Measurements from ENCODE around the gene AOPEP.
A peak's percentile ranks its signal among the peaks of the same experiment; 100 is the strongest.

The AOPEP gene

GRCh38 chr9:94918038-94918753 lies 191.7 kb downstream of the AOPEP start:
- Histone ChIP-seq H3K27ac (no peak overlapping the region), H3K36me3 (replicated peaks) (no peaks in the 10 kb centered on the region), H3K4me3 (ENCODE audit: low read depth, low read length) (no peak overlapping the region), H3K27me3 (replicated peaks) (no peaks in the 10 kb centered on the region)
- in situ Hi-C loops (cut with HindIII; ENCODE audit: low pct_ligation_motif_present, low sequenced_read_pairs), result no loop called here
- no peak for DNase-seq
- no peak for TF ChIP-seq CTCF (IDR thresholded peaks at IDR 0.05; ENCODE audit: low read depth, low read length, missing control alignments)

GRCh38 chr9:94919376-94920098 lies 193.0 kb downstream of the AOPEP start:
- no peaks in the 10 kb centered on the region for H3K36me3 ChIP-seq (replicated peaks)
- no peak for DNase-seq
- peak overlapping the region; percentile 96 for H3K27ac ChIP-seq
- no peak overlapping the region for H3K4me3 ChIP-seq (ENCODE audit: low read depth, low read length)
- no peak for TF ChIP-seq CTCF (IDR thresholded peaks at IDR 0.05; ENCODE audit: low read depth, low read length, missing control alignments)
- in situ Hi-C loops (cut with HindIII; ENCODE audit: low pct_ligation_motif_present, low sequenced_read_pairs), result no loop called here
- no peaks in the 10 kb centered on the region for H3K27me3 ChIP-seq (replicated peaks)

- no peak for DNase-seq
- no peaks in the 10 kb centered on the region for H3K27me3 ChIP-seq (replicated peaks)
- in situ Hi-C loops (cut with HindIII; ENCODE audit: low pct_ligation_motif_present, low sequenced_read_pairs), result no loop called here
- H3K4me3 ChIP-seq (ENCODE audit: low read depth, low read length), result no peak overlapping the region
- TF ChIP-seq CTCF (IDR thresholded peaks at IDR 0.05; ENCODE audit: low read depth, low read length, missing control alignments), result no peak
- H3K36me3 ChIP-seq (replicated peaks), result no peaks in the 10 kb centered on the region
- peak overlapping the region; percentile 96 for H3K27ac ChIP-seq
Observed at GRCh38 chr9:94920420-94921091, 194.1 kb downstream of the AOPEP start.

GRCh38 chr9:94921092-94921471 lies 194.6 kb downstream of the AOPEP start:
- Histone ChIP-seq H3K4me3 (ENCODE audit: low read depth, low read length) (no peak overlapping the region), H3K36me3 (replicated peaks) (no peaks in the 10 kb centered on the region), H3K27ac (peak overlapping the region; percentile 96), H3K27me3 (replicated peaks) (no peaks in the 10 kb centered on the region)
- DNase-seq, result peak; percentile 74
- no peak for TF ChIP-seq CTCF (IDR thresholded peaks at IDR 0.05; ENCODE audit: low read depth, low read length, missing control alignments)
- in situ Hi-C loops (cut with HindIII; ENCODE audit: low pct_ligation_motif_present, low sequenced_read_pairs), result no loop called here

- Histone ChIP-seq H3K27ac (peak overlapping the region; percentile 96), H3K4me3 (ENCODE audit: low read depth, low read length) (no peak overlapping the region), H3K27me3 (replicated peaks) (no peaks in the 10 kb centered on the region), H3K36me3 (replicated peaks) (no peaks in the 10 kb centered on the region)
- no peak for DNase-seq
- no peak for TF ChIP-seq CTCF (IDR thresholded peaks at IDR 0.05; ENCODE audit: low read depth, low read length, missing control alignments)
- in situ Hi-C loops (cut with HindIII; ENCODE audit: low pct_ligation_motif_present, low sequenced_read_pairs), result no loop called here
Observed at GRCh38 chr9:94921656-94922055, 195.2 kb downstream of the AOPEP start.

Measured in brain microvascular endothelial cell (primary cell).